Glomerular endothelial cell (primary cell): Measurements from ENCODE around the gene NCK2. TPM values are rescaled to one million over a fixed set of nuclear protein-coding genes. Genes with fewer than 3 reads are reported as not detected.

Experiments used
- DNase-seq: peaks from one replicate; pipeline ENCODE4 v3.0.0-alpha.2; 2011; ENCODE audit warnings: low read depth, low spot score; ENCODE audit errors: extremely low read depth
- total RNA-seq: library from RNA; depleted of rRNA; stranded (reverse); fragments of >200 nt; gene quantifications from 2 replicates; pipeline ENCODE4 v1.2.3, GENCODE V29; 2015

The NCK2 gene
- total RNA-seq, 1 donor from 2014 or later = 44.5 TPM

DNA sequence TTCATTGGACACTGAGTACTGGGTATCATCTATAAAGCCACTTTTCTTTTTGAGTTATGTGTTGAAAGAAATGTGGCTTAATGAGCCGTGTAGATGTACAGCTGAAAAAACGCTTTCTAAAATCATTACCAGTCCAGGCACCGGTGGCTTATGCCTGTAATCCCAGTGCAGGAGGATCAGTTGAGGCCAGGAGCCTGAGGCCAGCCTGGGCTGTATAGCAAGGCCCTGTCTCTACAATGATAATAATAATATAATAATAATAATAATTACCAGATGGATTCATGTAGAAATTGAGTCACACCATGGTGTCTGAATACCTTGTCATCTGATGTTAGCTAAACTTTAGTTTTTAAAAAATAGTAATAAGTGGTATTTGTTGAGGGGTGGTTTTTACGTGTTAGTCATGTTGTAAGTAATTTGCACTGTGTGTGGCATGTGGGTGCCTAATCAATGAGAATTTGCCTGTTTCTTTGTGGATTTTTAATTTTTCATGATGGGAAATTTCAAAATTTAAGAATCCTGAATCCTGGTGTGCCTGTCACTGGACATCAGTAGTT is 30.1 kb downstream of the NCK2 start:
- no peak for DNase-seq

DNA sequence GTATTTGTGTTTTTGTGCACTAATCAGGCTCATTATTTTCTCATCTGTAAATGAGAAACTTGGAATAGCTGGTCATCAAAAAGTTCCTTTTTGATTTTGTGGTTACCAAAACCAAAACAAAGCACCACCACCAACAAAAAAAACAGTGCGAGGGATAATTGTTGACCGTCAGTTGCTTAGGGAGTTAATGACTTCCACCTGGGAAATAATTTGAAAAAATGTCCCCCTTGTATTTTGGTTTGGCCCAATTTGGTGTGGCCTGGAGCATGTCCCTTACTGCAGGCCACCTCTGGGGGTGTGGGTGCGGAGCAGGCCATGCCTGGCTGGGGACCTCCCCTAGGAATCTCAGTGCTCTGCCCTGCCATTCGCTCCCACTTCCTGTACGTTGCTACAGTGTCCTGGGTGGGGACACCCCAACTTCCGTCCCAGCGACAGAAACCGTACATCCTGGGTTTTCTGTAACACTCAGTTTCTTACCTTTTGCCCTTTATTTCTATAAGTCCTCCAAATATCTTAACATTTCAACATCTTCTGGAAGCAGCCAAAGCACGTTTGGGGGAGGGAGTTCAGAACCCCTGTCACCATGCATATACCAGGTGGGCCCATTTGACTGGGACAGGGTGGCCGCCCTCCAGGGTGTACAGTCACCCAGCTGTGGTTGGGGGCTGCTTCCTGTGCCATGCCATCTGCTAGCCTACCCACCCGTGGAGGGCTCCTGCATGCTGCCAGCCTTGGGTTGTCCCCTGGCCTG is 31.3 kb downstream of the NCK2 start:
- no peak for DNase-seq

DNA sequence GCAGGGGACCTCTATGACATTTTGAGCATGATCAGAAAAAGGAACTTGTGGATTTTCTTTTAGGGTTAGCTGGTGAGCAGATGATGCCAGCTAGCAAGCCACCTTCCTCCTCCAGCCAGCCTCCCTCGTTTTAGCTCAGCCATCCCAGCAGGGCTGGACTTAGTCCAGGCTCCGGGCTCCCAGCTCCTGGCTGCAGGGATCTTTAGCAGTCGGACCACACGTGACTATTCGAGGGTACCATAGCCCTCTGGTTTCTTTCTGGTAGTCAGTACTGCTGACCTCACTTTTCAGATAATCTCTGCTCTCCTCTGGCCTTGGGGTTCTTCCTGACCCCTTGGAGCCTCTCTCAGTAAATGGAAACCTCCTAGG is 31.8 kb downstream of the NCK2 start:
- no peak for DNase-seq

DNA sequence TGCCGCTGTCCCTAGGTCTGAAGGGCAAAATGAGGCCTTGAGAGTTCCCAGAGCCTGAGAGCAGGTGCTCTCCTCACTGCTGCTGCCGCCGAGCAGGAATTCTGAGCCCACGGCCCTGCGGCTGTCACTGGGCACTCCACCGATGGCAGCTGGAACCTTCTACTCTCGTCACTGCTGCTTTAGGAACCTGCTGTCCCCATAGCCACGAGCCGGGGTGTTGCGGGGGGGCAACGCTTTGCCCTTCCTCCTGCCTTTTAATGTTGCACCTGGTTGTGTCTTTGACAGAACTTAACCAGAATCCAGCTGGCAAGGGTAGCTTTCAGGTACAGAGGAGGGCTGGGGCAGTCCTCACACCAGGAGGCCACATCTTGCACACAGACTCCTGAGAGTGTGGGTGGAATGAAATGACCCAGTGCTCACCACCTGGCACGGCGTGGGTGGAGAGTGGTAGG is 32.3 kb downstream of the NCK2 start:
- no peak for DNase-seq

DNA sequence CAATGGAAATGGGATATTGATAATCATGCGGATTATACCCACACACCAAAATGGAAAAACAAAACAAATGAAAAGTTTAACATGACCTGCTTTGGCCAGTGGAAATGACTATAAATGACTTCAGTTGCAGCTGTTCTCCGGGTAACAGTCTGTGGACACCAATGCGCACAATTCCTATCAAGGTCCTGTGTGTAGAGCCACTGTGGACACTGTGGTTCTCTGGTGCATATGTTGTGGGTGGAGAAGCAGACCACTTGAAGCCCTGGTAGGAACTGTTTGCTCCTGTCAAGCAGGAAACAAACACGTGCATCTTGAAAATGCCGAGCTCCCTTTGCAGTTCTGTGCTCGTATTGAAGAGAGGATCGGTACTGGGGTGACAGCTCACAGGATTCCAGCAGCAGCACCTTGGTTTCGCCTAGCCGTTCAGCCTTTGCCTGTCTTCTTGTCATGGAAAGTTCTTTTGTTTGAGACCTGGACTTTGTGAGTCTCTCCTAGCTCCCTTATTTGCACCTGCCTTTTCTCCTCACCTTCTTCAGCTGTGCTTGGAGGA is 32.9 kb downstream of the NCK2 start:
- no peak for DNase-seq

DNA sequence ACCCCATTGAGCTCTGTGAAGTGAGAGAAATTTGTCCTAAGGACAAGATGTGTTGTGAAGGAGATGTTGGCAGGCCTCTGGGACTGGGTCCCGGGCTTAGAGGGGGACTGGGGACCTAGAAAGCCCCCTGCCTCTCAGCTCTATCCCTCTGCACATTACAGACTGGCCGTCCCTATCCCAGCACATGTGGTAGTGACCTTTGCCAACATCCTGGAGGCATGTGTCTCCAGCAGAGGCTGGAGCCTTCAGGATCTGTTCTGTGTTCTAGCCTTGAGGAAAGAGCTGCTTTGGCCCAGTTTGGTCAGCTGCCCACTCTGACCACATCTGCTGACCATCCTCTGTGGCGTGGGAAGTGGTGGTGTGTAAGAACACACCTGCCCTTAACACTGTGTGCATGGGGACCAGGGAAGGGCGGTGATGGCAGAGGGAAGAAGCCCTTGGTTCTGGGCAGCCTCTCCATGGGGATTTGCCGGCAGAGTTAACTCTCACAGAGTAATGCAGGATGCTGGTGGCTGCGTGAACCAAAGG is 33.4 kb downstream of the NCK2 start:
- no peak for DNase-seq

DNA sequence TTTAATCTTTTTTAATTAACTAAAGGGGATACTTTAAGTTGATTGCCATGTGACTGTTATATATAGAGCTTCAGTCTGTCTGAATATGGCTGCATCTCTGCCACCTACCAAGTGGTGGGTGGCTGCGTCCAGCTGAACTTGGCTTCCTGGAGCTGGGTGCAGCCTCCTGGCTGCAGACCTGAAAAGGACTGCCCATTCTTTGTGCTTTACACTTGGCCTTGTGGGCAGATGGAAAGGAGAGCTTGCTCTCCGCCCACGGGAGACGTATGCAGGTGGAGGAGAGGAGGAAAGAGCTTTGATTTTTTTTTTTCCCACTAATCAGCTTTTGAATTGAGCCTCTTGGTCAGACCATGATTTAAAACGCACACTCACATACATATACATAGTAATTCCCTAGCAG is 34.7 kb downstream of the NCK2 start:
- no peak for DNase-seq

DNA sequence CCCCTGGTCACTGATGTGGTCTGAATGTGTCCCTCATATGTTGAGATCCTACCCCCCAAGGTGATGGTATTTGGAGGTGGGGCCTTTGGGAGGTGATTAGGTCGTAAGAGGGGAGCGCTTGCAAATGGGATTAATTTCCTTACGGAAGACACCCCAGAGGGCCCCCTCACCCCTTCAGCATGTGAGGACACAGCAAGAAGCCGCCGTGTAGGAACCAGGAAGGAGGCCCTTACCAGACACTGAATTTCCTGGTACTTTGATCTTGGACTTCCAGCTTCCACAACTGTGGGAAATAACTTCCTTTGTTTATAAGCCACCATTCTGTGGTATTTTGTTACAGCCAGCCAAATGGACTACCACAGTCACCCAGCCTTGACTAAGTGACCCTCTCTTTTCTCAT is 35.9 kb downstream of the NCK2 start:
- no peak for DNase-seq

DNA sequence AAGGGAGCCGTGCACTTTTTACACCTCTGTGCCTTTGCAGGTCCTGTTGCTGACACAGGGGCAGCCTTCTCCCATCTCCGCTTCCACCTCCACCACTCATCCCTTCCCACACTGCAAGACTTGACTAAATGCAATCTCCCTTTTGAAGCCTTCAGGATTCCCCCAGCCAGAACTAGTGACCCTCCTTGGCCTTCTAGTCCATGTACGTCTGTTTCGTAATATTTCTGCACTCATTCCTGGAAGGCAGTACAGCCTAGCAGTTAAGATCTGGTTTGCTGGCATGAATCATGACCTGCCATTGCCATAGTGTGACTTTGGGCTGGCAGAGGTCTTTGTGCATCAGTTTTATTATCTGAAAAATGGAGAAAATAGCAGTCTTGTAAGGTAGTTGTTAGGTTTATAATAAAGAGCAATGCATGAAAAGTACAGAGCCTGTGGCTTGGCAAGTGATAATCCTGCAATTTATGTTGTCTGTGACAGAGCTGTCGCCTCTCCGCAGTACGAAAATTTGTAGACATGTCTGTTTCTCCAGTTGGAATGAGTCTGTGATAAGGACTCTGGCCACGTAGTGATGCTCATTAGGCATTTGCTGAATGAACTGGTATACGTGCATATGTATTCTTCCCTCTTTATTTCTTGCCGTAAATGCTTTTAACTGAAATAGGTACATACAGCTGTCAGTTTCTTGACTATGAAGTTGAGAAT is 36.7 kb downstream of the NCK2 start:
- no peak for DNase-seq

DNA sequence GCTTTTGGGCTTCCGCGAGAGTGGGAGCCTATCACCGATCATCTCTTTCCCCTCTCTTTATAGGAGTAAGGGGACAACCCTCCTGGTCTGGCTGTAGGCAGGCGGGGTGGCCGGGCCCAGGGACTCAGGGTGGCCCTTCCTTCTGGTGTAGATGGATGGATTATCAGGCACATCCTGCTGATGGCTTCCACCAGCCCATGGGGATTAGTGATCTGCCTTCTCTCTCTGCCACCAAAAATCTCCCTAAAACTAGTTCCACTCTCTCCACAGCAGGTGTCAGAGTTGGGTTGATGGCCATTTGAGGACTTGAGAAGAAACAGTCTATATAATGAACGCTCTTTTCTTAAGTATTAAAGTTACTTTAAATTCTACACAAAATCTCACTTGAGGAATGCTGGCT is 37.4 kb downstream of the NCK2 start:
- no peak for DNase-seq

DNA sequence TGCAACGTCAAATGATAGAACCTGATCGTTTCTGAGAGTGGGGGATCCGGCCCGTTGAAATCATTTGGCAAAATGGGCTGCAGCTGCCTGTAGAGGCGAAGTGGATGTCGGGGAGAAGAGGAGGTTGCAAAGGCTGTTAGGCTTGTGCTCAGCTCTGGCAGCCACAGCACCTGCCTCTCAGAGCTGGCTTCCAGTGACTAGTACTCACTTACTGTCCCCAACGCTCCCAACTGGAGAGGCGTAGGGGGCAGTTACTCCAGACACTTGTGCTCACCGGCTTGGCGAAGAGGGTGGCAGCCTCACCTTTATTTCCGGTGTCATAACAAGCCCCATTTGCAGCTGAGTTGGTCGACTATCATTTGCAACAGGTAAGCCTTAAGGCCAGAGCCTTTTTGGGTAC is 37.9 kb downstream of the NCK2 start:
- no peak for DNase-seq

DNA sequence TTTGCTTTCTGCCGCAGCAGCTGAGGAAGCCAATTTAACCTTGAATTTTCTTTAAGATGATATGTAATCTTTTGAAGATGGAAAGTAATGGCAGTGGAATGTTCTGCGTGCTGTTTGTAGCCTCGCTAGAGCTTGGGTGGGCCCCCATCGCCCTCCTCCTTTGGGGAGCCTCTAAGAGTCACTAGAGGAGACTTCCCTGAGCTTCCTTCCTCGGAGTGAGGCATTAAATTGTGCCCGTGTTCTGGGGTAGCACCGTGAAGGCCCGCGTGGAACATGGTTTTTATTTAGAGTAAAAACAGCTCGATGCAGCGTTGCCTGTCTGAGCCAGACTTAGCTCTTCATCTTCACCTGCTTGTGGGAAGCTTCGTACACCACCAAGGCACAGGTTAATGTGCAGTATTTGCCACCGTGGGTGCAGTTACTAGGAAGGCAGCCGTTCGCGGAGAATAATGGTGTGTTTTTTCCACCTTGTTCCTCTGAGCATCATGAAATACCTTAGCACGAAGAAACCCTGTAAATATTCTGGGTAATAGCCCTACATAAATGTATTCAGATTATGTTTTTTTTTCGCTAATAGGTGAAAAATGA is 38.5 kb downstream of the NCK2 start:
- DNase-seq = no peak

DNA sequence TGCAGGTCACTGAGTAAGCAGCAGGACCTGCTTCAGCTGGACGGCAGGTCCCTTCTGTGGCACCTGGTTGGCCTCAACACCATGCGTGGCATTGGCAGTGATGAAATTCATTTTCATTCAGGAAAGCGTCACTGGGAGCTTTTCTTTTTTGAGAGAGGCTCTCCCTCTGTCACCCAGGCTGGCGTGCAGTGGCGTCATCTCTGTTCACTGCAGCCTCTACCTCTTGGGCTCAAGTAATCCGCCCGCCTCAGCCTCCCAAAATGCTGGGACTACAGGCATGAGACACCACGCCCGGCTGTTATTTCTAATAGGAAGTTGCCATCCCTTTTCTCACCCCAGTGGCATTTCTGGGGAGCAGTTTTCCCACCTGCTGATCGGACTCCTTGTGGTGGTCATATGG is 39.3 kb downstream of the NCK2 start:
- DNase-seq = no peak

DNA sequence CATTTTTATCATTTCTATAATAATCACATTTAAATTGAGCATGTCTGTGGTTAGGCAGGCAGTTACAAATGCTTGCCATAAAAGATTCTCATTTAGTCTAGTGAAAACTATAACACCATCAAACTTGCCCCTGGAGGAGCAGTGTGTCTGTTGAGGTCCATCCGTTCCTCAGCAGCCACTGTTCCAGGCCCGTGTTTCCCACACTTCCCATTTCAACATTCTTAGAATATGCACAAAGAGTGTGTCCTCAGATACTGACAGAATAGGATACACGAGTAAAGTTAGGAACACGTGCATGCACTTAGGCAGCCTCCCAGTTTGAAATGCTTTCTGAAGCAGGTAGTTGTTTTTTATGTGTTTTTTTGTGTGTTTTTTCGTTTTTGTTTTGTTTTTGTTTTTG is 39.9 kb downstream of the NCK2 start:
- no peak for DNase-seq

DNA sequence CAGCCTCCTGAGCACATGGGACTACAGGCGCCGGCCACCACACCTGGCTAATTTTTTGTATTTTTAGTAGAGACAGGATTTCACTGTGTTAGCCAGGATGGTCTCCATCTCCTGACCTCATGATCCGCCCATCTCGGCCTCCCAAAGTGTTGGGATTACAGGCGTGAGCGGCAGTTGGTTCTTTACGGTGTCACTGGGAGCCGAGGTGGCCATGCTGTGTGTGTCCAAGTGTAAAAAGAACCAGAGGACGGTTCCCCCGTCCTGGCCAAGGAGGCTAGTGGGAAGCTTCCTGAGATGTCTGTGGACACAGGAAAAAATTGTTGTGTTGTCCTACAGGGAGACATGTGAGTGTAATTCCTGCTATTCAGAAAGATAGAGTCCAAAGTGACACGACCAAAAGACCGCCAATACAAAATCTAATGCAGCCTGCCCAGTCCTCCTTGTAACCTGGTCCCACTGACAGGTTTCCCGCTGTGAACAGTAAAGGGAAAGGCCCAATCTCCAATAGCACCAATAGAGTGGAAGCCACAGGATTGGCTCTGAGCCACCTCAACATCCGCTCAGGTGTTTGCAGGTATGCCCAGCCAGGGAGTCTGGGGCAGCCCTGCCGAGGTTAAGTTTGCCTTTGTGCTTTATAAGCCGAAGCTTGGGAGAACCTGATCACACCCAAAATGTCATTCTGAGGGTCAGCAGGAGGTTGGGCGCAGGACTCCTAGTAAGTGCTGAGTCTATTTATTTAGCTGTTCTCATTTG is 40.6 kb downstream of the NCK2 start:
- DNase-seq = no peak

DNA sequence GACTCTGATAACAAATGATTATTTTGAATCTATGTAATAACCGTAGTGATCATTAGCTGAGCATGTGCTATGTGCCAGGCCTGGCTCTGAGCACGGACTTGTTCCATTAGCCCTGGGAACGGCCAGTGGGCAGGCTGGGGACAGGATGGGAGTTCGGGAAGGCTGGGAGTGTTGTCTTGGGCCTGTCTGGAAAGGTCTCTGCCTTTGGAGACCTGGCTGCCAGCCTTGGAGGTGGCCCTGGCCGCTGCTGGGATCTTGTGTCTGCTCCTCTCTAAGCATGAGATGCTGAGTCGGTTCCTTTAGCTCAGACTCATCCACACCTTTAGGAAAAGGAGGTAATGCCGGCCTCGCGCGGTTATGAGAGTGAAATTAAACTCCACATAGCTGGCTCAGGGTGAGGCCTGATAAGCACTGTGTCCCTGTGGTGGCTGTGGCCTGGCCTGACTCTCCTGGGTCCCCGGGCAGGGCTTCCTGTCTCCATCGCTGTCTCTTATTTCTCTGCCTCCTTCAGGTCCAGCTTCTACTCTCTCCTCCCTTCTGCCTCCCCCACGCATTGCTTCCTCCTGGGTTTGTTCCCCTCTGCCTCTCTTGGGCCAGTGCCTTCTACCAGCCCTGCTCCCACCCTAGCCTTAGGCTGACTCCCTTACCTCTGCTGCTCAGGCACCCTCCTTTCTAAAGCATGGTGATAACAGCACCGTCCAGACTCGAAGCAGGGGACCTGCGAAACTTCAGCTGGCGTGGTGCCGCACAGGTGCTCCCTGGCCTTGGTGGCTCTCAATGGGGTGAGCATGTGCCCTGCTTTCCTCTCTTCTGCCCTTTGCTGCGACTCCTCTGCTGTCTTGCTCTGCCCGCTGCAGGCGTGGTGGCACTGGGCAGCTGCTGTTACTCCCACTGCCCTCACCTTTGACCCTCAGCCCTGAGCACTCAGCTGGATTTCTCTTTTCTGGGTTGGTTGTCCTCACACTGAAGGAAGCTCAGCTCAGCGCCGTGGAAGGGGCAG is 41.8 kb downstream of the NCK2 start:
- DNase-seq = no peak

DNA sequence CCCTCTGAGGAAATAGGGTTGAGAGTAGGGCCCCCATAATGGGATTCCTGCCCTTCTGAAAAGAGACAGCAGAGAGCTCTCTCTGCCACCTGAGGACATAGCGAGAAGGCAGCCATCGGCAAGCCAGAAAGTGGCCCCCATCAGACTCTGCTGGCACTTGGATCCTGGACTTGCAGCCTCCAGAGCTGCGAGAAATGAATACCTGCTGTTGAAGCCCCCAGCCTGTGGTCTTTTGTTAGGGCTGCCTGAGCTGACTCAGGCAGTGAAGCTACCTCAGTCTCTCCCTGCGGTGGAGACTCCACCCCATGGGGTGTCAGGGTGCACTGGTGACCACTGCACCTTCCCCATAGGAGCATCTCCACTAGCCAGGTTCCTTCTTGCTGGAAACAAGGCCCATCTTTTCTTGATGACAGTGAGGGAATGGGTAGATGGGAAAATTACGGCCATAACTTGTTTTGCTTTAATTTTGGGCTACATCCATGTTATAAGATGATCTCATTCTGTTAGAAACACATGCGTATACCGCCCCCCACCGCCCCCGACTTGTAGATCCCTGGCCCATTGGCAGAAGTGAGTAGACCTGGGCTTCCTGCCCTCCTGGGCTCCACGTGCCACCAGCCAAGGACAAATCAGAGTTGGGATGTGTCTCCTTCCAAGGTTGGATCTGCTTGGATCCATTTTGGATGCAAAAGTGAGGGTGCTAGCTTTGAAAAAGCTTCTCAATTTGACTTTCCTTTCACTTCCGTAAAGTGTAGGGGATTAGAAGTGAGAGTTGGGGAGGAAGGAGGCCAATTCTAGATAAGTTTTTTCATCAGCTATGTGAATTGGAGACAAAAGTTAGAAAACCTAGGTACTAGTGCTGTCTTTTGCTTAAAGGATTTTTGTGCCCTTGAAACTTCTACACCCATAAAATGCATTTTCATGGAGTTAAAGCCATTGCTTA is 42.9 kb downstream of the NCK2 start:
- DNase-seq = no peak

DNA sequence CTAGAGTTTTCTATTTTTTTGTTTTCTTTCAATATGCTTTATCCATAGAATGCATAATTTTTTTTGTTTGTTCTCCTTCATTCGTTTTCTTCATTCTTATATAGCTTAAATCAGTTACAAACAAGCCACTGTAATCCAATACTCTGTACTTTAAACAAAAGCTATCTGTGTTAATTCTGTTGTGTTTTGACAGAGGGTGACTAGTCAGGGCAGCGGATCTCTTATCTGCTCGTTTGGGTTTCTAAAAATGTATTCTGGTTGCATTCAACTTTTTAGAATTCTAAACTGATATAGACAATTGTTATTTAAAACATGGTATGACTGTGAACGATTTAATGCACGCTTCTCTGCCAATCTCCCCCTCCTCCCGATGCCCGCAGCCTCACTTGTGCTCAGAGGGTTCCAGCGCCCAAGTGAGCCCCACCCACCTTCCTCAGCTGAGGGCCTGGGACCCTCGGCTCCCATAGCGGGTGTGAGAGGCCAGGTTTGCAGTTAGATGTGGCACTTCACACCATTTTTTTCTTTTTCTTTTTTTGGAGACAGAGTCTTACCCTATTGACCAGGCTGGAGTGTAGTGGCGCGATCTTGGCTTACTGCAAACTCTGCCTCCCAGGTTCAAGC is 44.1 kb downstream of the NCK2 start:
- DNase-seq = no peak
